GM13976 (cell line): ENCODE measurements around the gene SMKR1.

Experiments
- DNase-seq: peaks from one replicate; pipeline ENCODE4 v3.0.0; 2012; ENCODE audit warnings: low spot score
- in situ Hi-C: fragments of 300-500 bp; cut with MboI; formaldehyde crosslinking; loops from one replicate; pipeline ENCODE4 v1.12.0; 2022; ENCODE audit warnings: low sequenced_read_pairs, mixed read lengths, inconsistent platforms; ENCODE audit not compliant: unreplicated experiment
- TF ChIP-seq, protein P1 (sequence below): IDR thresholded peaks from 2 replicates; pipeline ENCODE4 v1.5.1; 2012; ENCODE audit warnings: borderline replicate concordance, mild to moderate bottlenecking; ENCODE audit not compliant: insufficient read depth; ENCODE audit errors: extremely low read depth, missing control alignments, control extremely low read depth

Gene SMKR1

GRCh38 chr7:129495987-129496386 lies 6.3 kb upstream of the SMKR1 start:
- in situ Hi-C loops: no loop called here
- no peak for DNase-seq
- TF ChIP-seq, protein P1, sequence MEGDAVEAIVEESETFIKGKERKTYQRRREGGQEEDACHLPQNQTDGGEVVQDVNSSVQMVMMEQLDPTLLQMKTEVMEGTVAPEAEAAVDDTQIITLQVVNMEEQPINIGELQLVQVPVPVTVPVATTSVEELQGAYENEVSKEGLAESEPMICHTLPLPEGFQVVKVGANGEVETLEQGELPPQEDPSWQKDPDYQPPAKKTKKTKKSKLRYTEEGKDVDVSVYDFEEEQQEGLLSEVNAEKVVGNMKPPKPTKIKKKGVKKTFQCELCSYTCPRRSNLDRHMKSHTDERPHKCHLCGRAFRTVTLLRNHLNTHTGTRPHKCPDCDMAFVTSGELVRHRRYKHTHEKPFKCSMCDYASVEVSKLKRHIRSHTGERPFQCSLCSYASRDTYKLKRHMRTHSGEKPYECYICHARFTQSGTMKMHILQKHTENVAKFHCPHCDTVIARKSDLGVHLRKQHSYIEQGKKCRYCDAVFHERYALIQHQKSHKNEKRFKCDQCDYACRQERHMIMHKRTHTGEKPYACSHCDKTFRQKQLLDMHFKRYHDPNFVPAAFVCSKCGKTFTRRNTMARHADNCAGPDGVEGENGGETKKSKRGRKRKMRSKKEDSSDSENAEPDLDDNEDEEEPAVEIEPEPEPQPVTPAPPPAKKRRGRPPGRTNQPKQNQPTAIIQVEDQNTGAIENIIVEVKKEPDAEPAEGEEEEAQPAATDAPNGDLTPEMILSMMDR: no peak

- TF ChIP-seq, protein P1: no peak
- no peak for DNase-seq
- in situ Hi-C loops: no loop called here
Measured at GRCh38 chr7:129496653-129497052, 5.7 kb upstream of the SMKR1 start.

GRCh38 chr7:129497156-129497555 lies 5.2 kb upstream of the SMKR1 start:
- TF ChIP-seq, protein P1: no peak
- in situ Hi-C loops: no loop called here
- no peak for DNase-seq

- TF ChIP-seq, protein P1: no peak
- in situ Hi-C loops: no loop called here
- no peak for DNase-seq
Measured at GRCh38 chr7:129498021-129498420, 4.3 kb upstream of the SMKR1 start.

GRCh38 chr7:129499999-129500398 lies 2.3 kb upstream of the SMKR1 start:
- TF ChIP-seq, protein P1: no peak
- in situ Hi-C loops: no loop called here

DNA sequence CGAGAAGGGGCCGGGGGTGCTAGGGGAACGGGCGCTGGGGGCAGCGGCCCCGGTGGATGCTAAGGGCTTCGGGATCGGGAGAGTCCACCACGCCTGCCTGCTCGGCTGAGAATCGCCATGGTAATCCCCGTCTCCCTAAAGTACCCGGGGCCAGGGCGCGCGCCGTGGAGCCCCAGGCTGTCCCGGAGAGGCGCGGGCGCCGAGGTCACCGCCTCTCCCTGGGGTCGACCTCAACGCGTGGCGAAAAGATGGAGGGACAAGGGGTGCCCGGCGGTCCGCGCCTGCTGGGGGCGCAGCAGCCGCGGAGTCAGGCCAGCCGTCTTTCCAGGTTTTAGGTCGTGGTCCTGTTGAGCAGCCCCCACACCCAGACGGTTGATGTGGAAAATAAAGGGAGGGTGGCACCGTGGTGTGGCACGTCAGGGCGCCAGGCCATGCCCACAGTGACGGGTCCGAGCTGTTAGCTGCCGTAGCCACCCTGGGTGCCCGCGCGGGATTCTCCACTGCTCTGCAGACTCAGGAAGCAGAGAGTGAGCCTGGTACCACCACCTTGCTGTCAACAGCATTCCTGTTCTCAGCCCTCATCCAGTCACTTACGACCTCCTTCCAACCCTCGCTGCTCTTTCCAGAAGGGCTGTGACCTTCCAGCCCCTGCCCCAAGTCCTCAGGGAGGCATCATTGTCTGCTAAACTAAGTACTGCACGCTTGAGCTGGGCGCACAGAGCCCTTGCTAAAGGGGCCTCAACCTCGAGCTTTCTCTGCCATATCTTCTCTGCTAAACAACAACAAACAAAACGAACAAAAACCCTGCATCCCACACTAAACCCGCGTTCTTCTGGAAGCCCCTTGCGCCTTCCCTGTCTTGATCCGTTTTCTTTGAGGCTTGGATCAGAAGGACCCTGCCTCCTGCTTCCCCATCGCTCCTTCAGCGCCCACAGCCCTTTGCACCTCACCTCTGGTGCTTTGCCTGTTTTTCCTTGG lies 666 bp downstream of the SMKR1 start:
- TF ChIP-seq, protein P1: no peak
- in situ Hi-C loops: no loop called here
- DNase-seq: no peak

More at GRCh38 chr7:129499999-129500398, 2.3 kb upstream of the SMKR1 start:
- no peak for DNase-seq
